Epithelial cell of proximal tubule (primary cell): ENCODE data around the gene TSPAN17. TPM values are rescaled to one million over a fixed set of nuclear protein-coding genes. Genes with fewer than 3 reads are reported as not detected.

Source experiments
- DNase-seq: peaks from one replicate; pipeline ENCODE4 v3.0.0-alpha.2; 2011; ENCODE audit warnings: low read depth
- H3K4me3 ChIP-seq: 2 replicates; pipeline ENCODE4 v1.5.1; 2011; ENCODE audit warnings: low read depth, mild to moderate bottlenecking, low read length
- total RNA-seq: library from RNA; depleted of rRNA; stranded (reverse); fragments of >200 nt; gene quantifications from 2 replicates; pipeline ENCODE4 v1.2.3, GENCODE V29; 2015
- TF ChIP-seq, protein P1 (sequence below): conservative IDR thresholded peaks from 2 replicates; pipeline ENCODE4 v1.5.1; 2012; ENCODE audit warnings: low read depth, mild to moderate bottlenecking, low read length

TSPAN17 gene
- total RNA-seq, 1 donor from 2014 or later = 29.1 TPM

DNA sequence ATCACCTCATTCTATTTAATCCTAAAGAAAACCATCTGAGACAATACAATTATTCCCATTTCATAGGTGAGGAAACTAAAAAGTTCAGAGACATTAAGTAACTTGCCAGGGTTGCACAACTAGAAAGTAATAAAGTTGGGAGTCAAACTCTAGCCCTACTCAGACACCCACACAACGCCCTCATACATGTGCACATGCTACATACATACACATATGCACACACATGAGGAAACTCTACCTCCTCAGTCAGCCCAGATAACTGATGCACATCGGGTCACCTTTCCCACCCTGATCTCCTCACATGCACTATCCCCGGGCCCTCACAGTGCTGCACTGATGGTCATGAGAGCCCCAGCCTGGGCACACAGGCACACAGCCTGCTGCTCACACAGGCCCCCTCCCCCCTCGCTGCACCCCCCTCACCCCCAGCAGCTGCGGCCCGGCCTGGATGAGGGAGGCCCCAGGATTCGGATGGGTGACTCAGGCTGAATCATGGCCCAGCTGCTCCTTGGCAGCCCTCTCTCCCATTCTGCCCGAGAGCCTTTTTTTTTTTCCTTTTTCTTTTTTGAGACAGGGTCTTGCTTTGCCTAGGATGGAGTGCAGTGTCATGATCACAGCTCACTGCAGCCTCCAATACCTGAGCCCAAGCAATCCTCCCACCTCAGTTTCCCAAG lies 32.3 kb upstream of the TSPAN17 start:
- no peak overlapping the region for H3K4me3 ChIP-seq
- TF ChIP-seq, protein P1, sequence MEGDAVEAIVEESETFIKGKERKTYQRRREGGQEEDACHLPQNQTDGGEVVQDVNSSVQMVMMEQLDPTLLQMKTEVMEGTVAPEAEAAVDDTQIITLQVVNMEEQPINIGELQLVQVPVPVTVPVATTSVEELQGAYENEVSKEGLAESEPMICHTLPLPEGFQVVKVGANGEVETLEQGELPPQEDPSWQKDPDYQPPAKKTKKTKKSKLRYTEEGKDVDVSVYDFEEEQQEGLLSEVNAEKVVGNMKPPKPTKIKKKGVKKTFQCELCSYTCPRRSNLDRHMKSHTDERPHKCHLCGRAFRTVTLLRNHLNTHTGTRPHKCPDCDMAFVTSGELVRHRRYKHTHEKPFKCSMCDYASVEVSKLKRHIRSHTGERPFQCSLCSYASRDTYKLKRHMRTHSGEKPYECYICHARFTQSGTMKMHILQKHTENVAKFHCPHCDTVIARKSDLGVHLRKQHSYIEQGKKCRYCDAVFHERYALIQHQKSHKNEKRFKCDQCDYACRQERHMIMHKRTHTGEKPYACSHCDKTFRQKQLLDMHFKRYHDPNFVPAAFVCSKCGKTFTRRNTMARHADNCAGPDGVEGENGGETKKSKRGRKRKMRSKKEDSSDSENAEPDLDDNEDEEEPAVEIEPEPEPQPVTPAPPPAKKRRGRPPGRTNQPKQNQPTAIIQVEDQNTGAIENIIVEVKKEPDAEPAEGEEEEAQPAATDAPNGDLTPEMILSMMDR = no peak
- DNase-seq = no peak

DNA sequence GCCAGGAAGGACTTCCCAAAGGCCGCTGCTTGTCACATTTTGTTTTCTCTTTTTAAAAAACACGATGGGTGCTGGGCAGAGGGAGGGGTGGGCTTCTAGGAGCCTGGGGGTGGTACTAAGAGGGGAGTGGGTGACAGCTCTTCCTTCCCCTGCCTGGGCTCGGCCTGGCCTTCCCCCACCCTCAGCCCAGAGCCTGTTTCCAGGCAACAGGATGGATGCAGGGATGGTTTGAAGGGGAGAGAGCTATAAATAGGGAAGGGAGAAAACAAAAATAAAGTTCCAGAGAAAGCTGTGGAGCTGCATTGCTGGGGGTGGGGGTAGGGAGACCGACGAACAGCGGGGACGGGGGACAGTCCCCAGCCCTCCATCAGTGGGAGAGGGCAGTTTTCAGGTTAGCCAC lies 30.8 kb upstream of the TSPAN17 start:
- H3K4me3 ChIP-seq = no peak overlapping the region
- TF ChIP-seq, protein P1 = no peak
- DNase-seq = no peak

DNA sequence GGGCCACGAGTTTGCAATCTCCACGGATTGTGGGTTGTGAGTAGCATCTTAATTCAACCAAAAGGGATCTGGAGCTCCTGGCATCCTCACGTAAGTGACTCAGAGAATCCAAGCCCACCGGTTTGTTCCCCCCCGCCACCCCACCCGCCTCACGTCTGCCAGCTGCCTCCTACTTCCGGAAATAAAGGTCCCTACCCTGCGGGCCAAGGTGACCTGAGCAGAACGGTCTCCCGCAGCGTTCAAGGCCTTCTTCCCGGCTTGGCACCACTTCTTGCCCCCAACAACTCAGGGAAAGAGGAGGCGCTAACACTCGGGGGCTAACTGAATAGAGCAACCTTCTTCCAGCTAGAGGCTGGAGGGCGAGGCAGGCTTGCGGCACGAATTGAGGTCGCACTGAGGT lies 28.5 kb upstream of the TSPAN17 start:
- TF ChIP-seq, protein P1 = no peak
- peak overlapping the region; percentile 34 for H3K4me3 ChIP-seq

DNA sequence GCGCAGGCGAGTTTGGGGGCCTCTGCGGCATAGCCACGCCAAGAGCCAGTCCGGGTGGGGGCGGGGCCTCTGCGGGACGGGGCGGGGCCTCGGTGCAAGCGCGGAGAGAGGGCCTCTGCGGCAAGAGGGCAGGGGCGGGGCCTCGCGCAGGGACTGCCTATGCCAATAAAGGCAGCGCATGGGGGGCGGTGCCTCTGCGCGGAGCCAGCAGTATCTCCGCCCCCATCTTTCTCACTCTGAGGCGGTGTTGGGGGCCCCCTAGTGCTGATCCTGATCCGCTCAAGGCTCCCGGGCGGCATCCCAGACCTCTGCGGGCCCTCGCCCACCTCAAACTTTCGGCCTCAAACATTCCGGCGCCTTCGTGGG lies 28.1 kb upstream of the TSPAN17 start:
- TF ChIP-seq, protein P1 = peak; percentile 60
- DNase-seq = no peak
- peak overlapping the region; percentile 34 for H3K4me3 ChIP-seq

More for the DNA sequence above, 28.5 kb upstream of the TSPAN17 start:
- DNase-seq = no peak

DNA sequence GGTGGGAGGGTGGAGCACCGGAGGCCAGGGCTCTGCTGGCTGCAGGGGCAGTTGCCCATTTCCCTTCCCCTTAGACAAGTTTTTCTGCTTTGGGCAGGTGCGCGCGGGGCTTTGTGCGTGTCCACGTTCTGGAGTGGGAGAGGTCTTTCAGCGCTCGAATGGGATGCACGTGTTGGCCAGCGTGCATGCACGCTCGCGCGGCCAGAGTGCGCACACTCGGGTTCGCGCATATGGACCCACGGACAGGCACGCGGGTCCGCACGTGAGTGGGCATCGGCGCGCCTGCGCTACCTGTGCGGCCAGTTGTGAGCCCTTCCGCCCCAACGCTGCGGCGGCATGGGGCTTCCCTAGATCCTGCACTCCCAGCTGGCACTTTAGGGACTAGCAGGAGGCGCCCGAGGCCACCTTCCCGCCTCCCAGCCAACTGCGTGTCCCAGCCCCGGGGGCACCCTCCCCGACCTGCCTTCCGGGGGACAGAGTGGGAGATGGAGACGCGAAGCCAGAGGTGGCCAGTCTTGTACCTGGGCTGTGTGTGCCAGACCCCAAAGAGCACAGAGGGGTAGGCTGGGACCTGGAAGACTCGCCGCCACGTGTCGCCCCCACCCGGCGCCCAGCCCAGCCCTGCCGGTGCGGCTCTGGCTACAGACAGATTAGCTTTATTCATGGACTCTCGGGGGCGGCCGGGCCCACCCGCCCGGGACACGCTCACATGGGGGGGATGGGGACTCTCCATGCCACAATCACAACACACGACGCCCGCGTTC lies 27.5 kb upstream of the TSPAN17 start:
- H3K4me3 ChIP-seq = no peak overlapping the region
- TF ChIP-seq, protein P1 = no peak
- DNase-seq = no peak

DNA sequence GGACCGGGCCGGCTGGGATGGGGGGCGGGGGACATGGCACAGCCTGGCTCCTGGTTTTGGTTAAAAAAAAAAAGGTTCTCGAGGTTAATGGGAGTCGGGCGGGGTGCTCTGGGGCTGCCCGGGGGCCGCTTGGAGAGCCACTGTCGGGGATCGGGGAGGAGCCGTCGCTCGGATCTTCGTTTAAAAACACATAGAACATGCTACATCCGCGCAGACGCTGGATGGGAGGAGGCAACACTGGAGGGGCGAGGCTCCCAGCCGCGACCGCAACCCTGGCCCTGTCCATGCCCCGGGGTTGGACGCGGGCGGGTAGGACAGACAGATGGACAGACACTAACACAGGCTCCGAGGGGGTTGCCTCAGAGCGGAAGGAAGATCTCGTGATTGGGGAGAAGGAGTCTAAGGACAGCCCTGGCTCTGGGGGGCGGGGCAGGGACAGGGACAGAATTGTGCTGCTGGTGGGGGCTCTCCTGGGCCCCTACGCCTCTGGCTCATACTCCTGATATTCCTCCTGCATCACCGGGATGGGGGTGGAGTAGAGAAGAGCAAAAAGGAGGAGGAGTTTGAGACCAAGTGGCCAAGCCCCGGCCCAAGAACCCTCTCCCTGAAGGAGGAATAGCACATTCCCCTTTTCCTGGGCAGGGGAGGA lies 26.8 kb upstream of the TSPAN17 start:
- TF ChIP-seq, protein P1 = no peak
- peak overlapping the region; percentile 18 for H3K4me3 ChIP-seq
- DNase-seq = no peak
